BLaER1 (cell line): ENCODE results near the gene ATP5F1C.
"Not testable (repeated sequence)": the region's sequence is repeated elsewhere in the genome, so short reads cannot be mapped to it uniquely, and the experiment has no call there.

ENCODE experiments used
- H3K27ac ChIP-seq: shearing (Covaris generic); formaldehyde crosslinking; 2 replicates; pipeline ENCODE4 v1.8.1; 2022
- H3K27me3 ChIP-seq: shearing (Covaris generic); formaldehyde crosslinking; 2 replicates; pipeline ENCODE4 v1.8.1; 2022
- H3K36me3 ChIP-seq: shearing (Covaris generic); formaldehyde crosslinking; 2 replicates; pipeline ENCODE4 v1.8.1; 2022
- H3K4me1 ChIP-seq: shearing (Covaris generic); formaldehyde crosslinking; 2 replicates; pipeline ENCODE4 v1.8.1; 2022
- H3K4me2 ChIP-seq: shearing (Covaris generic); formaldehyde crosslinking; 2 replicates; pipeline ENCODE4 v1.8.1; 2022
- H3K4me3 ChIP-seq: shearing (Covaris generic); formaldehyde crosslinking; 2 replicates; pipeline ENCODE4 v1.8.1; 2022
- H3K9ac ChIP-seq: shearing (Covaris generic); formaldehyde crosslinking; 2 replicates; pipeline ENCODE4 v1.8.1; 2022
- H3K9me3 ChIP-seq: shearing (Covaris generic); formaldehyde crosslinking; 2 replicates; pipeline ENCODE4 v1.8.1; 2022
- H4K20me1 ChIP-seq: shearing (Covaris generic); formaldehyde crosslinking; 2 replicates; pipeline ENCODE4 v1.8.1; 2022
- Cebpa-rat ChIP-seq: shearing (Covaris generic); IDR thresholded peaks from 2 replicates; pipeline ENCODE4 v1.8.1; 2022

The ATP5F1C gene

DNA sequence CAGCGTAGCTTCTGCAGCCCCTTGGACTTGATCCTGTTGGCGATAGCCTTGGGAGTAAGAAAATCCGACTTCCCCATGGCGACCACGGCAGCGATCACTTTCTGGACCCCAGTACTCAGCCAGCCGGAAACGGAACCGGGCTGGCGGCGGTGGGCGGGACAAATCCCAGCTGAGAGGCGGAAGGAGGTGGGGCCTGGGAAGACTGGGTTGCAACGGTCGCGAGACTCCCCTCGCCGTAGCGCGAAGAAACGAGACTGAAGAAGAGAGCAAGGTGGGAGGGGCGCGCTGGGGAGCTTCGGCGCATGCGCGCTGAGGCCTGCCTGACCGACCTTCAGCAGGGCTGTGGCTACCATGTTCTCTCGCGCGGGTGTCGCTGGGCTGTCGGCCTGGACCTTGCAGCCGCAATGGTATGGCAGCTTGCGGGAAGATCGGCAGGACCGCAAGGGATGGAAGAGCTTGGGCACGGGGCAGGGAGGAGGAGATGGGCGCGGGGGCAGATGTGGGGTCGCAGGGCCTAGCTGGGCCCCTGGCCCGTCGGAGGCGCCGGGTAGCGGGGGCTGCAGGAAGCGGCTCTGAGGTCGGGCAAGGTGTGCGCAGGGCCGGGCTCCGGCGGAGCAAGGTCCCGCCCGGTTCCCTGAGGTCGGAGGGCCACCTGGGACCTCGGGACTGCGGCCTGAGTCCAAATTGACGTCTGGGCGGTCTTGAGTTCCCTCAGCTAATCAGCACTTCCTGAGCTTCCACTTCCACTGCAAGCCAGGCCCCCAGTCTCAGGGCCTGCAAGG is at the start of gene ATP5F1C, which contains the start of gene KIN:
ATP5F1C (plus strand) TSS at position 321 of the 782 bp plus-strand sequence; CDS start at position 352, 31 bp downstream.
KIN (minus strand) TSS at position 137 of the 782 bp plus-strand sequence; CDS start at position 77, 60 bp downstream.
- Histone ChIP-seq H3K9me3 (no peaks in the 10 kb centered on the region), H3K4me2 (peak within 1 kb of the TSS; percentile 95), H3K27ac (peak within 1 kb of the TSS; percentile 96), H4K20me1 (peaks cover 96% of the 10 kb centered on the region), H3K9ac (peak within 1 kb of the TSS; percentile 98), H3K4me1 (peaks cover 51% of the 10 kb centered on the region), H3K4me3 (peak within 1 kb of the TSS; percentile 98), H3K36me3 (peaks cover 41% of the 10 kb centered on the region), H3K27me3 (no peaks in the 10 kb centered on the region)
- no peak for TF ChIP-seq Cebpa-rat

DNA sequence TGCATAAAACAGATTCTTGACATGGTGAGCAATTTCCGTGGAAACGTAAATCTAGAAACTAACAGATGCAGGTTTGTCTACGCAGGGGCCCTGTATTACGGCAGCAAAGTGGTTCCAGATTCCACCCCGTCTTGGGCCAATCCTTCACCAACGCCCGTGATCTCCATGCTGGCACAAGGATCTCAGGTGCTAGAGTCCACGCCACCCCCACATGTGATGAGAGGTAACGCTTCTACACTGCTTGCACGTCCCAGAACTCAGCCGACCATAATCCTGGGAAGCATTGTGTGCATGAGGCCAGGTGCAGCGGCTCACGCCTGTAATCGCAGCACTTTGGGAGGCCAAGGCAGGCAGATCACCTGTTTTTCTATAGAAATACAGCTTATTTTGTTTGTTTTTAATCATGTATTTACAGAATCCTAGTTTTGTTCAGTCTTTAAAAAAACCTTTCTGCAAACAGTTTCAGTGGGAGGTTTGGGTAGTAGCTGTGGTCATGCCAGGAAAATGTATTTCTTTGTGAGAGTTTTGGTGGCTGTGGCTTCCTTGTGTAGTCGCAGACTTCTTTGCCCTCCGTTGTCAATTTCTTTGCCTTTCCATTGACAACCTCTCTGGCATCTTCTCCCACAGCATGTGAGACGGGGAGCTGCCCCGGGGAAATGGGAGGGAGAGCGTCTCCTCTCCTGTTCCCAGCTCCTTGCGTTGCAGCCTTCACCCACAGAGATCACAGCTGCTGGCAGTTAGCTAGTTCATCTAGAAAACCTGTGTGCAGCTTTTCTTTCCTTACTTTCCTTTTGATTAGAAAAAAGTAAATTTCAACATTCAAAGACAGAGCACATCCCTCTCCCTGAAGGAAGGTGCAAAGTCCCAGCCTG is 49.2 kb upstream of the ATP5F1C start:
- Histone ChIP-seq H3K4me1 (no peaks in the 10 kb centered on the region), H3K4me2 (no peak overlapping the region)
- TF ChIP-seq Cebpa-rat = no peak

DNA sequence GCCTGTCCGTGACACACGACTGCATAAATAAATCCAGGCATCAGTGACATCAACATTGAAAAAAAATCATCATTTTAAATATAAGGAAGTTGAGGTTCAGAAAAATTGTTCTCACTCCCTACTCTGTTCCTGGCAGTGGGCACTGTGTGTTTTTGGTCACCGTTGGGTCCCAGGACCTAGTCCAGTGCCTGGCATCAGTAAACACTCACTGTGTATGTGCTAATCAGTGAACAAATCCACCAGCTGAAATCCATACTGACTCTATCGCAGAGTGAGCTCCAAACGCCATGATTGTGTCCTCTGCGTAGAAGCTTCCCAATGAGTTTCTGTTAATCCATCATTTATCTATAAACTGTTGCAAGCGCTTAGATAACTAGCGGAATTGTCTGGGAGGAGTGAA is 43.7 kb upstream of the ATP5F1C start:
- H3K9ac ChIP-seq = no peak overlapping the region
- no peaks in the 10 kb centered on the region for H3K27me3 ChIP-seq
- H3K9me3 ChIP-seq = no peaks in the 10 kb centered on the region
- no peaks in the 10 kb centered on the region for H4K20me1 ChIP-seq
- H3K4me2 ChIP-seq = no peak overlapping the region
- no peak for TF ChIP-seq Cebpa-rat
- H3K27ac ChIP-seq = no peak overlapping the region
- no peak overlapping the region for H3K4me3 ChIP-seq
- 0 out of 2 replicates have a peak, but pooled peaks cover 6% of the 10 kb centered on the region for H3K36me3 ChIP-seq
- no peaks in the 10 kb centered on the region for H3K4me1 ChIP-seq

More for the DNA sequence above, 49.2 kb upstream of the ATP5F1C start:
- H3K9me3 ChIP-seq = no peaks in the 10 kb centered on the region
- H3K27ac ChIP-seq = no peak overlapping the region
- no peak overlapping the region for H3K9ac ChIP-seq
- H3K4me3 ChIP-seq = no peak overlapping the region
- H3K27me3 ChIP-seq = no peaks in the 10 kb centered on the region
- H4K20me1 ChIP-seq = no peaks in the 10 kb centered on the region
- no peaks in the 10 kb centered on the region for H3K36me3 ChIP-seq

DNA sequence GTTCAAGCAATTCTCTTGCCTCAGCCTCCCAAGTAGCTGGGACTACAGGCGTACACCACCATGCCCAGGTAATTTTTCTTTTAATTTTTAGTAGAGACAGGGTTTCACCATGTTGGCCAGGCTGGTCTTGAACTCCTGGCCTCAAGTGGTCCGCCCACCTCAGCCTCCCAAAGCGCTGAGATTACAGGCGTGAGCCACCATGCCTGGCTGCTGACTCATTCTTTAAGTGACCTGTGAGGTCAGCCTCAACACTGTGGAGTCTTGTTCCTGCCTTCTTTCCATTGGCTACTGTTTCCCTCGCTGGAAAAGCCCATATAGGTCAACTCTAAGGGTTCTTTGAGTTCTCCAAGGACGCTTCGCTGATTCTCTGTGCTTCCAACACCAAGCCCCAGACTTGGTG is 39.3 kb upstream of the ATP5F1C start:
- not testable (repeated sequence) for H3K27me3 ChIP-seq, H3K9me3 ChIP-seq, H3K27ac ChIP-seq, H3K4me1 ChIP-seq, H4K20me1 ChIP-seq, H3K4me2 ChIP-seq, H3K9ac ChIP-seq, H3K4me3 ChIP-seq
- peaks cover 44% of the 10 kb centered on the region for H3K36me3 ChIP-seq

DNA sequence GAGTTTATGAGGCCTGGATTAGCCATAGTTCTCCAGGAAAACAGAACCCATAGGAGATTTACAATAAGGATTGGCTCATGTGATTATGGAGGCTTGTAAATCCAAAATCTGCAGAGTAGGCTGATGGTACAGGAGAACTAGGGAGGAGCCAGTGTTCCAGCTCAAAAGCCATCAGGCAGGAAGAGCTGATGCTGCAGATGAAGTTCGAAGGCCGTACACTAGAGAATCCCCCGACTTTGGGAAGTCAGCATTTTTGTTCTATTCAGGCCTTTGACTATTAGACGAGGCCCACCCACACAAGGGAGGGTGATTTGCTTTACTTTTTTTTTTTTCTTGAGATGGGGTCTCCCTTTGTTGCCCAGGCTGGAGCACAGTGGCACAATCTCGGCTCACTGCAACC is 37.8 kb upstream of the ATP5F1C start:
- H3K4me1 ChIP-seq = no peaks in the 10 kb centered on the region
- no peaks in the 10 kb centered on the region for H4K20me1 ChIP-seq
- TF ChIP-seq Cebpa-rat = no peak
- H3K36me3 ChIP-seq = peaks cover 60% of the 10 kb centered on the region
- no peak overlapping the region for H3K4me2 ChIP-seq
- H3K27me3 ChIP-seq = no peaks in the 10 kb centered on the region
- H3K27ac ChIP-seq = no peak overlapping the region
- H3K9ac ChIP-seq = no peak overlapping the region
- no peaks in the 10 kb centered on the region for H3K9me3 ChIP-seq
- H3K4me3 ChIP-seq = no peak overlapping the region

DNA sequence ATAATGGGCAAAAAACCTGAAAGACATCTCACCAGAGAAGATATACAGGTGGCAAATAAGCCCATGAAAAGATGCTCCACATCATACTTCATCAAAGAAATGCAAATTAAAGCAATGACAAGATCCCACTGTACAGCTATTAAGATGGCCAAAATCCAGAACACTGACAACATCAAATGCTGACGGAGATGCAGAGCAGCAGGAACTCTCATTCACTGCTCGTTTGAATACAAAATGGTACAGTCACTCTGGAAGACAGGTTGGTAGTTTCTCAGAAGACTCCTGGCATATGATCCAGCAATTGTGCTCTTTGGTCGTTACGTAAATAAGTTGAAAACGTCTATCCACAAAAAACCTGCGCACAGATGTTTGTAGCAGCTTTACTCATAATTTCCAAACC is 35.7 kb upstream of the ATP5F1C start:
- Histone ChIP-seq H3K27me3 (no peaks in the 10 kb centered on the region), H3K36me3 (peaks cover 69% of the 10 kb centered on the region), H3K4me3 (no peak overlapping the region), H3K4me2 (no peak overlapping the region), H3K9ac (no peak overlapping the region), H3K9me3 (no peaks in the 10 kb centered on the region), H4K20me1 (no peaks in the 10 kb centered on the region), H3K4me1 (no peaks in the 10 kb centered on the region), H3K27ac (no peak overlapping the region)
- no peak for TF ChIP-seq Cebpa-rat

DNA sequence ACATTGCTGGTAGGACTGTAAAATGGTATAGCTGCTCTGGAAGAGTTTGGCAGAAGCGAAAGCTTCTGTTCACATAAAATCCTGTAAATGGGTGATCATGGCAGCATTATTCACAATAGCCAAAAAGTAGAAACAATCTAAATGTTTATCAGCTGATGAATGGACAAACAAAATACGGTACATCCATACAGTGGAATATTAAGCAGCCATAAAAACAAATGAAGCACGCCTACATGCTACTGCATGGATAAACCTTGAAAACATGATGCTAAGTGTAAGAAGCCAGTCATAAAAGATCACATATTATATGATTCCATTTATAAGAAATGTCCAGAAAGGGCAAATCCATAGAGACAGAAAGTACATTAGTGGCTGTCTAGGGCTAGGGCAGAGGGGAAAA is 32.9 kb upstream of the ATP5F1C start:
- Histone ChIP-seq H3K27ac (no peak overlapping the region), H3K27me3 (no peaks in the 10 kb centered on the region), H3K36me3 (peaks cover 77% of the 10 kb centered on the region)

DNA sequence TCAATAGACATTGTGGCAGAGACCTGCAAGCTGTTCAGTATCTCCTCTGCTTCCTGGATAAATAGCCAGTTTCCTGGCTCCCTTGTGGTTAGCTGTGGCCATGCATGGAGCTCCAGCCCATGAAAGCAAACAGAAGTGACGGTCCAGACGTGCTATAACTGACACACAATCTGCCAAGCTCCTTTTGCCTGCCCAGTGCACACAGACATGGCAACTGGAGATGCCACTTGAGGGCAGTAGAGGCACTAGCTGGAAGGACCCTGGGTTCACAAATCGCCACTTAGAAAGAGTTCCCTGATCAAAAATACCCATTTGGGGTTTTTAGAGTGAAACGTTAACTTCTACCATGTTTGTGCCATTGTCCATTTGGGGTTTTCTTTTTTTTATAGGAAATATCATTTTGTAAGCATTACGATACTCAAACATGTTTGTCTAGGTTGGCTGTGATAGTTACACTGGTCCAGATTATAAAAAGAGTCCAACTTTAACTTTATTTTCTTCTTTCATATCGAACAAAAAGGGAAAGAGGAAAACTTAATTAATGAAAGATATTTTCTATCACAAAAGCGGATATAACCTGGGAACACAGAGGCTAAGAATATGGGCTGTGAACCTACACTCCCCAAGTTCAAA is 31.5 kb upstream of the ATP5F1C start:
- no peak overlapping the region for H3K9ac ChIP-seq
- no peaks in the 10 kb centered on the region for H3K4me1 ChIP-seq
- H3K27me3 ChIP-seq = no peaks in the 10 kb centered on the region
- no peak for TF ChIP-seq Cebpa-rat
- peaks cover 78% of the 10 kb centered on the region for H3K36me3 ChIP-seq
- no peaks in the 10 kb centered on the region for H4K20me1 ChIP-seq
- no peak overlapping the region for H3K4me2 ChIP-seq
- no peak overlapping the region for H3K4me3 ChIP-seq
- no peak overlapping the region for H3K27ac ChIP-seq
- H3K9me3 ChIP-seq = no peaks in the 10 kb centered on the region

More for the DNA sequence above, 32.9 kb upstream of the ATP5F1C start:
- Histone ChIP-seq H4K20me1 (no peaks in the 10 kb centered on the region), H3K4me1 (no peaks in the 10 kb centered on the region), H3K4me2 (no peak overlapping the region), H3K9ac (no peak overlapping the region), H3K9me3 (no peaks in the 10 kb centered on the region), H3K4me3 (no peak overlapping the region)
- TF ChIP-seq Cebpa-rat = no peak

DNA sequence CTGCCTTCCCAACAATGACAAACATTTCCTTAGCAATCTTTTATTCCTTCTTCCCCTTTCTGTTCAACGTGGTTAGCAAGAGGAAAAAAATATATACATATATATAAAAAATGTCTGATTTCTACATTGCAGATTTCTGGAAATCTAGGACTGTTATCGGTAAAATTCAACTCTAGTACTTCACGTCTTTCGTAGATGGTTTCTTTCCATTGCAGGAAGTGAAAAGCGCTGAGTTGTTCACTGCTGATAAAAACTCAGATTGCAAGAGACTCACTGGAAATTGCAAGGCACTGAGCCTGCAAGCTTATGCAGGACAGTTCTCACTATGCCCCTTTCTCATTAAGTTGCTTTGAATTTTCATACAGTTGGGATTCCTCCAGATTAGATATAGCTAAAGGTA is 24.0 kb upstream of the ATP5F1C start:
- no peak for TF ChIP-seq Cebpa-rat
- H3K4me2 ChIP-seq = no peak overlapping the region
- no peaks in the 10 kb centered on the region for H3K9me3 ChIP-seq
- no peaks in the 10 kb centered on the region for H4K20me1 ChIP-seq
- no peak overlapping the region for H3K27ac ChIP-seq
- H3K27me3 ChIP-seq = no peaks in the 10 kb centered on the region
- H3K36me3 ChIP-seq = peaks cover 89% of the 10 kb centered on the region
- H3K4me1 ChIP-seq = no peaks in the 10 kb centered on the region
- no peak overlapping the region for H3K9ac ChIP-seq
- no peak overlapping the region for H3K4me3 ChIP-seq
